ENCODE data around the gene ICAM2.
A peak's percentile ranks its signal among the peaks of the same experiment; 100 is the strongest.
"Not testable (repeated sequence)": the region's sequence is repeated elsewhere in the genome, so short reads cannot be mapped to it uniquely, and the experiment has no call there.

Gene ICAM2

GRCh38 chr17:64042700-64043485 lies 22.5 kb upstream of the ICAM2 start:
- DNase-seq (ENCODE audit: low spot score), result no peak

- DNase-seq (ENCODE audit: low spot score), result peak; percentile 6
Measured at GRCh38 chr17:64041912-64042311, 21.5 kb upstream of the ICAM2 start.

GRCh38 chr17:64040206-64040605 lies 19.8 kb upstream of the ICAM2 start:
- DNase-seq (ENCODE audit: low spot score), result no peak

GRCh38 chr17:64039106-64039400 lies 18.6 kb upstream of the ICAM2 start:
- no peak for DNase-seq (ENCODE audit: low spot score)

- no peak for DNase-seq (ENCODE audit: low spot score)
Measured at GRCh38 chr17:64038331-64039105, 18.1 kb upstream of the ICAM2 start.

GRCh38 chr17:64037802-64038201 lies 17.4 kb upstream of the ICAM2 start:
- DNase-seq (ENCODE audit: low spot score), result no peak

- no peak for DNase-seq (ENCODE audit: low spot score)
Measured at GRCh38 chr17:64037180-64037579, 16.7 kb upstream of the ICAM2 start.

GRCh38 chr17:64036198-64036922 lies 15.9 kb upstream of the ICAM2 start:
- DNase-seq (ENCODE audit: low spot score), result peak; percentile 15

GRCh38 chr17:64032081-64032480 lies 11.6 kb upstream of the ICAM2 start:
- DNase-seq (ENCODE audit: low spot score), result no peak

GRCh38 chr17:64028874-64029464 lies 8.5 kb upstream of the ICAM2 start:
- DNase-seq (ENCODE audit: low spot score), result peak; percentile 73

- peak; percentile 58 for DNase-seq (ENCODE audit: low spot score)
Measured at GRCh38 chr17:64025732-64026294, 5.4 kb upstream of the ICAM2 start.

- no peak for DNase-seq (ENCODE audit: low spot score)
Measured at GRCh38 chr17:64024781-64025731, 4.6 kb upstream of the ICAM2 start.

- no peak for DNase-seq (ENCODE audit: low spot score)
Measured at GRCh38 chr17:64024215-64024654, 3.8 kb upstream of the ICAM2 start.

GRCh38 chr17:64022611-64023063 lies 2.2 kb upstream of the ICAM2 start:
- no peak for DNase-seq (ENCODE audit: low spot score)

- DNase-seq (ENCODE audit: low spot score), result not testable (repeated sequence)
Measured at GRCh38 chr17:64019551-64019961, 877 bp downstream of the ICAM2 start.

- no peak for DNase-seq (ENCODE audit: low spot score)
Measured at GRCh38 chr17:64017381-64017980, 3.0 kb downstream of the ICAM2 start.

- DNase-seq (ENCODE audit: low spot score), result no peak
Measured at GRCh38 chr17:64016974-64017373, 3.5 kb downstream of the ICAM2 start.

GRCh38 chr17:64016231-64016784 lies 4.1 kb downstream of the ICAM2 start:
- no peak for DNase-seq (ENCODE audit: low spot score)

GRCh38 chr17:64015447-64015846 lies 5.0 kb downstream of the ICAM2 start:
- DNase-seq (ENCODE audit: low spot score), result no peak
